Stomach (tissue), 9 donors: ENCODE results near the gene PSMD14. TPM values are rescaled to one million over a fixed set of nuclear protein-coding genes. Genes with fewer than 3 reads are reported as not detected.

ENCODE experiments used
- DNase-seq, 2 donors: peaks; one replicate each; pipeline versions ENCODE4 v3.0.0 to v3.0.0-alpha.2; 2013 to 2019
- H3K27ac ChIP-seq, 5 donors: fragments of 200-600 bp in 4 of 5; sonication (generic) in 4 of 5; one replicate each; pipeline ENCODE4 v1.5.1; 2013 to 2019; ENCODE audit warnings: mild to moderate bottlenecking in 1 of 5, moderate library complexity in 1 of 5
- H3K27me3 ChIP-seq, 3 donors: fragments of 200-600 bp; sonication (generic); one replicate each; pipeline ENCODE4 v1.5.1; 2017 to 2019; ENCODE audit warnings: mixed run types in 1 of 3
- H3K36me3 ChIP-seq, 4 donors: fragments of 200-600 bp; sonication (generic); 1 replicate in 3 of 4; 2 replicates in 1 of 4; pipeline ENCODE4 v1.5.1; 2016 to 2019
- H3K4me1 ChIP-seq, 4 donors: fragments of 200-600 bp; sonication (generic); one replicate each; pipeline ENCODE4 v1.5.1; 2016 to 2019
- H3K4me3 ChIP-seq, 4 donors: fragments of 200-600 bp; sonication (generic) in 3 of 4; one replicate each; pipeline ENCODE4 v1.5.1; 2016 to 2019; ENCODE audit warnings: mild to moderate bottlenecking in 1 of 4
- H3K9me3 ChIP-seq, 4 donors: fragments of 200-600 bp; sonication (generic); one replicate each; pipeline ENCODE4 v1.5.1; 2016 to 2019
- CTCF ChIP-seq, 7 experiments: fragments of 450-650 bp in 4 of 7; fragments of 200-600 bp in 3 of 7; sonication (generic) in 3 of 7; IDR thresholded peaks; one replicate each; pipeline ENCODE4 v1.5.1; 2016 to 2019; ENCODE audit warnings: antibody characterized with exemption in 7 of 7, control low read depth in 2 of 7, mild to moderate bottlenecking in 1 of 7
- EP300 ChIP-seq: sonication (generic); formaldehyde crosslinking; IDR thresholded peaks from one replicate; pipeline ENCODE4 v1.6.1; 2017; ENCODE audit warnings: antibody characterized with exemption
- POLR2A ChIP-seq, 4 donors: fragments of 450-650 bp; IDR thresholded peaks; one replicate each; pipeline ENCODE4 v1.6.1; 2016; ENCODE audit warnings: antibody characterized with exemption in 4 of 4, control low read depth in 2 of 4, mild to moderate bottlenecking in 1 of 4, moderate library complexity in 1 of 4
- POLR2AphosphoS5 ChIP-seq, 3 donors: sonication (generic); formaldehyde crosslinking; IDR thresholded peaks; one replicate each; pipeline ENCODE4 v1.6.1; 2016; ENCODE audit warnings: antibody characterized with exemption in 3 of 3
- whole genome bisulfite sequencing, 5 donors: extraction: QIAGEN DNeasy Blood & Tissue Kit in 3 of 5; methylation state at CpG; one replicate each; pipeline versions ENCODE4 v1.1.5 to v1.1.7; 2013 to 2018; 5-methylcytosine and 5-hydroxymethylcytosine counted together
- intact Hi-C: fragments of 100-400 bp; cut with DNase I; formaldehyde crosslinking; loops from one replicate; pipeline ENCODE4 v1.15.1; 2023; ENCODE audit warnings: low total_unique reads
- polyA plus RNA-seq, 3 donors: library from polyadenylated mRNA; stranded (reverse); fragments of 200-250 nt; gene quantifications; one replicate each; pipeline ENCODE4 v1.2.3, GENCODE V29; 2013
- total RNA-seq, 5 donors: library from RNA; depleted of rRNA; stranded (reverse); fragments of >200 nt; gene quantifications; one replicate each; pipeline versions ENCODE4 v1.1.0 to v1.2.3, GENCODE V29; 2014 to 2016
- donor health status: healthy with polysubstance abuse.
- donor health status: Bipolar disorder and iron deficiency.
- donor health status: healthy.

The PSMD14 gene
- total and polyA plus RNA-seq, 8 donors: 2.9 to 47.2 (median 24.8) TPM

- H3K4me3 ChIP-seq: peak overlapping the region; percentile 42 to 61 (median 47)
- peak in 1 of 2 donors; percentile 24 for DNase-seq
These were observed 107.1 kb downstream of the PSMD14 start for GRCh38 chr2:161415034-161415986.

GRCh38 chr2:161415987-161416707, 107.9 kb downstream of the PSMD14 start, which contains the start of gene TBR1:
Gene TBR1, plus strand, starts transcription at chr2:161416297. Its CDS starts 114 bp downstream, at chr2:161416411.
- Histone ChIP-seq H3K36me3 (peaks cover 0 to 4% (median 2%) of the 10 kb centered on the region in 4 donors), H3K27ac (no peak within 1 kb of the TSS), H3K27me3 (peaks cover 45 to 75% (median 66%) of the 10 kb centered on the region in 3 donors), H3K4me1 (peaks cover 35 to 55% (median 48%) of the 10 kb centered on the region in 4 donors), H3K4me3 (peak within 1 kb of the TSS; percentile 42 to 61 (median 47)), H3K9me3 (no peaks in the 10 kb centered on the region)
- TF ChIP-seq CTCF (IDR thresholded peaks at IDR 0.05): no peak
- TF ChIP-seq POLR2AphosphoS5 (IDR thresholded peaks at IDR 0.05): no peak
- no peak for TF ChIP-seq EP300
- no peak for TF ChIP-seq POLR2A (IDR thresholded peaks at IDR 0.05)
- DNase-seq: peak in 1 of 2 donors; percentile 24
- 5 to 11% (median 8%) methylated on average over 16 of the region's 16 CpGs for WGBS, 5 donors
- intact Hi-C loops: no loop called here

More at GRCh38 chr2:161415034-161415986, 107.1 kb downstream of the PSMD14 start:
- peaks cover 35 to 55% (median 48%) of the 10 kb centered on the region in 4 donors for H3K4me1 ChIP-seq
- peaks cover 0 to 6% (median 3%) of the 10 kb centered on the region in 4 donors for H3K36me3 ChIP-seq
- H3K9me3 ChIP-seq: no peaks in the 10 kb centered on the region
- intact Hi-C loops: no loop called here
- no peak overlapping the region for H3K27ac ChIP-seq
- no peak for TF ChIP-seq EP300
- TF ChIP-seq POLR2AphosphoS5 (IDR thresholded peaks at IDR 0.05): no peak
- no peak for TF ChIP-seq CTCF (IDR thresholded peaks at IDR 0.05)
- TF ChIP-seq POLR2A (IDR thresholded peaks at IDR 0.05): no peak
- peaks cover 40 to 66% (median 57%) of the 10 kb centered on the region in 3 donors for H3K27me3 ChIP-seq
- WGBS, 5 donors: 6 to 12% (median 8%) methylated on average over 29 of the region's 29 CpGs

- Histone ChIP-seq H3K4me1 (peaks cover 35 to 55% (median 48%) of the 10 kb centered on the region in 4 donors), H3K36me3 (no peaks in the 10 kb centered on the region), H3K4me3 (peak overlapping the region in 1 of 4 donors; percentile 4), H3K27me3 (peaks cover 45 to 82% (median 73%) of the 10 kb centered on the region in 3 donors), H3K9me3 (no peaks in the 10 kb centered on the region), H3K27ac (no peak overlapping the region)
- TF ChIP-seq POLR2A (IDR thresholded peaks at IDR 0.05): no peak
- TF ChIP-seq POLR2AphosphoS5 (IDR thresholded peaks at IDR 0.05): no peak
- TF ChIP-seq EP300: no peak
- TF ChIP-seq CTCF (IDR thresholded peaks at IDR 0.05): no peak
- intact Hi-C loops: no loop called here
- 8 to 10% (median 9%) methylated on average over 37 to 41 of the region's 41 CpGs for WGBS, 5 donors
- peak in 1 of 2 donors; percentile 16 for DNase-seq
These were observed 108.6 kb downstream of the PSMD14 start for GRCh38 chr2:161416708-161417437.
